Measurements from ENCODE around the gene TGFB3.

DNA sequence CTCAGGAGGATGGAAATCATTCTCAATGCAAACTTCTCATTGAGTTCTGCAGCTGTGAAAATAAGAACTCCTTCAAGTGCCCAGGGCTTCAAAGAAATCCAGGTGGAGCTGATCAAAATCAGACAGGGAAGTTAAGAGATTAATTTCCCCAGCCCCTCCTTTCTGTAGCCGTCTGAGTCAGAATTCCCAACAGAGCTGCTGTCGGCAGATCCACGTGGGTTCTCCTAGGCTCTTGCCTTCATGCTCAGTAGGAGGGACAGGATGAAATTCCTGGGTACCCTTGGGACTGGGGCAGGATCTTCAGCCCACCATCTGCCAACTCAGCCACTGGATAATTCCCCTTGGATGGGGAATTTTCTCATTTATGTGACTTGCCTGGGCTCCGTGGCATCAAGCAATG lies 13.3 kb downstream of the TGFB3 start:
- TF ChIP-seq EZH2 (IDR thresholded peaks at IDR 0.05) (no peak), POLR2AphosphoS5 (IDR thresholded peaks at IDR 0.05; ENCODE audit: borderline replicate concordance, low read depth, low read length) (no peak)
